Stimulated activated naive CD4-positive, alpha-beta T cell treated with Interleukin-2 at 50 U/mL for 16 hours (primary cell): ENCODE data around the gene GPS1.
A peak's percentile ranks its signal among the peaks of the same experiment; 100 is the strongest.

Experiments used
- DNase-seq: peaks from one replicate; lab custom pipeline; 2025; lab: John Stamatoyannopoulos, UW

The GPS1 gene

DNA sequence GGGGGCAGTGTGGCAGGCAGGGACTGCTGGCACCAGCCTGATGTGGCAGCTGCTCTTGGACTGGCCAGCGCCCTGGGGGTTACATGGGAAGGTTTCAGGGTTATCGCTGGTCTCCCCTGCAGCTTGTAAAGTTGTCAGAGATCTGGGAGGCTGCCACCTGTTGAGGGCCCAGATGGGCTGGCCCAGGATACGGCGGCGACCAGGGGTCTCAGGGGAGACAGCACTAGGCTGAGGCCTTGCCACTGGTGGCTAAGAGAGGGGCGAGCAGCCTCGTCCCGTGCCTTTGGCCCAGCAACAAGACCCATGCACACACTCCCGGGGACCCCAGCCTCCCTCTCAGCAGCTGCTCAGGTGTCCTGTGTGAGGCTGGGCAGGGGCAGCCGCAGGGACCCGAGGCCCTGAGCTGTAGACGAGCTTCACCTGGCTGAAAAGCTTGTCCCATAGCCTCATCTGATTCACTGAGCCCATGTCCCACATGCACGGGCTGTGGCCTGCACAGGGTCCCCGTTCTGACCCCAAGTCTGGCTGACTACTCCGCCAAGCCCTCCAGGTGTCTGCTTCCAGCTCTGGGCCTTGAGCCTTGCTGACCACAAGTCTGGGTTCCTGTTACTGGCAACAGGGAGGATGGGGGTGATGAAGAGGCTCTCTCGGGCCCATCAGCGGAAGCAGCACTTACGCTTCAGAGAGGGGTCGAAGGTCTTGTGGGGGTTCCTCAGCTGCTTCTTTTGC lies 7.7 kb downstream of the GPS1 start:
- DNase-seq, result no peak

DNA sequence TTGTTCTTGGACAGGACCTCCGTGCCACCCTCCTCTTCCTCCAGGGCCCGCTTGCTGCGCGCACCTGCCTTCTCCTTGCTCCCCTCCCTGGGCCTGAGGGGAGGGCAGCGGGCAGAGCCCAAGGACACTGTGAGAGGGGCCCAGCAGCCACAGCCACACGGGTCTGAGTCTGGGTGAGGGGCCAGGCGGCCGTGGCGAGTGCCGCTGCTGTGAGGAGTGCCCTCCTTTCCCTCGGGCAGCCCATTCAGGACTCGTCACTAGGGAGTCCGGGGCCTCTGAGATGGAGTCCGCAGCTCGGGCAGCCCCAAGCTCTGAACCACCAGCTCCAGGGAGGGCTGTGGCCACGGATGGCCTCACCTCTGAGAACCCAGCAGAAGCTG lies 8.3 kb downstream of the GPS1 start:
- no peak for DNase-seq

DNA sequence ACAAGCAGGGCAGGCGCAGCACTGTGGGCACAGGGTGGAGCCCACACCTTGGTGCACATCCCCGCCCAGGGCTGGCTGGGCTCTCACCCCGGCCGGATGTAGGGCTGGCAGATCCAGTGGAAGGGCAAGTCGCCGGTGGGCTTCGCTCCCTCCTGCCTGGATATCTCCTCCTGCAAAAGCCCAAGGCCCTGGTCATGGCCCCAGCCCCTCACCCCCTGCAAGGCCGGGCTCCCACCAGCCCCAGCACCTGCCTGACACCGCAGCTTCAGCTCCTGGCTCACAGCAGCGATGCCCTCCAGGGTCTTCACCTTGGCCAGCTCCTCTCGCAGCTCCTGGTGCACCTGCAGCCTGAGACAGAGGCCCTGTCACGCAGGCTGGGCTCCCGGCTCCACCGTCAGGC lies 8.9 kb downstream of the GPS1 start:
- DNase-seq, result no peak

DNA sequence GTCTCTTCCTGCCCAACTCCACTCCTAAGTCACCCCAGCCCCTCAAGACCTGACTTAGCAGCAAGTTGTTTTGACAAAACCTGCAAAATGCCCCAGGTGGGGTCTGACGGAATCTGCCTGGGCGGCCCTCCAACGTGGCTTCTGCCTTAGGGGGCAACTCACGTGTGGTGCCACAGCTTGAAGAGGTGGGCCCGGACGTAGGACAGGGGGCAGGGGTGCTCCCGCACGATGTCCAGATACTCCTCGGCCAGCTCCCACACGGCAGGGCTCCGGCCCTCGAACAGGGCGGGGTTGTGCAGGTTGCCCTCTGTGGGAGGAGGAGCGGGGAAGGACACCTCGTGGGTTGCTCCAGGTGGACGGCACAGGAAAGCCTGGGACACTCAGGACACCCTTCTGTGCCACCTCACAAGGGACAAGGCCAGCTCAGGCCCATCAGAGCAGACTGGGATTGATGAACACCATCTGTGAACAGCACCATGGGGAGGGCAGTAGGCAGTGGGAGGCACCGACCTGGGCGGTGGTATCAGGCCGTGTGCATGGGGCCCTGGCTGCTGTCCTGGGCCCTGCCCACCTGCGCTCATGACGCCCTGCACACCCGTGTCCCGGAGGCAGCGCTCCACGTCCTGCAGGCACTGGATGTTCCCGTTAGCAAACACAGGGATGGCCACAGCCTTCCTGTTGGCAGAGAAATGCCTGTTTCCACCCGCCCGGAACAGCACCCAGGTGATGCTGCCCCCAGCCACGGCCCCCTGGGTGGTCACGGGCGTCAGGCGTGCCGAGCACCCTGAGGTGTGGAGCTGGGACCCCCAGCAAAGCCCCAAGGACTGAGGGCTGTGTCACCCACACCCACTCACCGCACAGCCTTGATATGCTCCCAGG lies 9.6 kb downstream of the GPS1 start:
- DNase-seq, result no peak

DNA sequence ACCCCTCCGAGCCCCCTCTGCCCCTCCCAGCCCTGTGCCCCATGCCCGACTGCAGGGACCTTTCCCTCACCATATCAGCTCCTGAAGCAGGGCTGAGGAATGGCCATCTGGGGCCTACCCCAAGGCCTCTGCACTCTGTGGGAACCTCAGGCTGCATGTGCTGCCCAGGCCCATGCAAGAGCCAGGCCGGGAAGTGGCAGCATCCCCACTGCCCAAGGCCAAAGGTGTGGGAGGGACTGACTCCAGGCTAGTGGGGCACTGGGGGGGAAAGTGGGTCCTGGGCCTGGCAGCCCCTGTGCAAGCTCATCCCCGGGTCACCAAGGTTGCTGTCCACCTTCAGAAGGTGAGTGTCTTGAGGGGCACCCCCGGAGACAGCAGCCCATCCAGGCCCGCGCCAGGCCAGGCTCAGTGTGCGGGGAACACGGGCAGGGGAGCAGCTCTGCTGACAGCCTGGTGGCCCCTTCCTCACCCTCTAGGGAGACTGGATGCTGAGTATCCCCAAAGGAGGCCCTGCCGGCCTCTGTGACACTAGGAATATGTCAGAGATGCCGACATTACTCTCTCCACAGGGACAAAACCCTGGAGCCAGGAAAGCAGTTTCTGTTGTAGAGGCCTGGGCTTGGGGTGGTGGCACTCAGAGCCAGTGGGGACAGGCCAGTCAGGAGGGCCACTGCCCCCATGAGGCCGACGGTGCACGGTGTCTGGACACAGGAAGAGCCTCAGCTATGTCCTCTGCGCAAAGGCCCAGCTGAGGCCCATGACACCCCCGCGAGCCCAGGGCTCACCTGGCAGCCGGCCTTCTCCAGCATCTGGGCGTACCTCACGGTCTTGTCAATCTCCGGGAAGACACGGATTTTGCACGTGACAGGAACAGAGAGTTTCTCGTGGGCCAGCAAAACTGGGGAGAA lies 10.6 kb downstream of the GPS1 start:
- DNase-seq, result no peak

DNA sequence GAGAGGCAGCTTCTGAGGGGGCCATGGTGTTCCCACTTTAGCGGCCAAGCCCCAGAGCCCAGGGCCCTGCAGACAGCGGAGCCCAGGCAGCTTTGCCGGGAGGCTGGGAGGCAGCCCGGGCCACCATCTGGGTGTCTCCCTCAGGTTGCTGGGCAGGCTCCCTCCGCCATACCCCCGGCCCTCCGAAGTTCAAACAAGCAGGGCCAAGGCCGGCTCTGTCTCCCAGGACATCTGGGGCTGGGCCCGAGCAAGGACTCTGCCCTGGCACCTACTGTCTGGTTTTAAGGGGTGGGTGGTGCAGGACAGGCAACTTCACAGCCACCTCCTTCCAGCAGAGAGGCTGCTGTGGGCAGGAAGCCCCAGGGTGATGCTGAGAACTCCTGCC lies 11.3 kb downstream of the GPS1 start:
- DNase-seq, result no peak

DNA sequence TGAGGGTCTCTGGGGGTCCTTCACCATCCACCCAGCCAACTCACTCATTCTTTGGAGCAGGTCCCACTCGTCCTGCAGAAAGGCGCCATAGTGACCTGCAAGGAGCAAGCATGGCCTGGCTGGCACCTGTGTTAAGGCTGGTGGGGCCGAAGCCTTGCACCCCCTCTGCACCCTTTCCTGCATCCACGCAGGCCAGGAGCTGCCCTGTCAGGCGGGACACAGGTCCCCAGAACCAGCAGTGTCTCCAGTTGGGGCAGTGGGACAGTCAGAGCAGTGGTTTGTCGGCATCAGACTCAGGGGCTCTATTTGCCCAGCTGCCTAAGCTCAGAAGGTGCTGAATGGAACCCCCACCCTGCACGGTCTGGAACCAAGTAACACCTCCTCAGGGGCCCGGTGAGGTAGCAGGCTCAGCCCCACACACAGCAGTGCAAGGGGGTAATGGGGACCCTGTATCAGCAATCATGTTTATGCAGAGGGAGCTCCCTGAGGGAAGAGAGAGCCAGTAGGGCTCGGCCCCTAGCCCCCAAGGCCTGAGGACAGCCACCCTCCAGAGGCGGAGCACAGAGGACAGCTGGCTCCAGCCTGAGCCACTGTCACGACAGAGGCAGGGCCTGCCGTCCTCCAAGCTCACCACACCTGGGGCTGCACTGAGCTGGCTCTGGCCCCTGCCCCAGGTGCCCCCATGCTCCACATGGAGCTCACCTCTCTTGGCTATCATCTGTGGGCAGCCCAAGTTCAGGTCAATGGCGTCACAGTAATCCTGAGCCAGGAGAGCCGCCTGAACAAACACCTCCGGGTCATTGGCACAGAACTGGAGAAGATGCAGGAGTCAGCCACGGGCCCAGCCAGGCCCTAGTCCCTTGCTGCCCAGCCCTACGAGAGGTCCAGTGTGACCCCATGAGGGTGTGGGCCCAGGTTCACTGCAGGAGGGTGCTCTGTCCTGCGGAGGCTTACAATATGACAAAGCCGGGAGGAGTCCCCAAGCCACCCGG lies 12.0 kb downstream of the GPS1 start:
- DNase-seq, result no peak

DNA sequence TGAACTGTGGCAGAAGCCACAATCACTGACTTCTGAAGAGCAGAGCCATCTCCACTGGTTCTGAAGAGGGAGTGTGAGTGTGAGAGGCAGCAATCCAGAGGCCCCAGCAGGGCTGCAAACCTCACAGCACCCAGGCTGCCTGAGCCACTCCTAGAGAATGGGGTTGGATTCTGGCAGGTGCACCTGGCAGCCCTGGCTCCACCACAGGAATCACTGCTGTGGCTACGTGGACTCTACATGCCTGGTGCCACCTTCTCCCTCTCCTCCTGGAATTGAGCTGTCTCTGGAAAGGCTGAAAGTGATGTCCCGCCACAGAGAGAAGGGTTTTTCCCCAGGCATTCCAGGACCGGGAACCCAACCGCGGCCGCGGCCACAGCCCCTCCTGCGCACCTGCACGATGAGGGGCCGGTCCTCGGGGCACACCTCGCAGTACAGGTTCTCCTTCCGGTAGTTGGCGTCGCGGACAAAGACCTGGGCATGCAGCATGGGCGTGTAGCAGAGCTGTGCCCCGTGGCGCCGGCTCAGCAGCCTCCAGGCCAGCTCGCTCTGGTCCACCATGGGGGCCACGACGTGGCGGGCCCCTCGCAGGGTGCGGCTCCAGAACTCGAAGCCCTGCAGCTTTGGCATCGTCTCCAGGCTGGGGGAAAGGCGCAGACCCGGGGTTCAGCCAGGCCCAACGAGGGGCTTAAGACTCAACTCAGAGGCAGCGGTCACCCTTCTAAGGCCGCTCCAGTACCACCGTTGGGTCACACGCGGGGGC lies 12.9 kb downstream of the GPS1 start:
- no peak for DNase-seq

DNA sequence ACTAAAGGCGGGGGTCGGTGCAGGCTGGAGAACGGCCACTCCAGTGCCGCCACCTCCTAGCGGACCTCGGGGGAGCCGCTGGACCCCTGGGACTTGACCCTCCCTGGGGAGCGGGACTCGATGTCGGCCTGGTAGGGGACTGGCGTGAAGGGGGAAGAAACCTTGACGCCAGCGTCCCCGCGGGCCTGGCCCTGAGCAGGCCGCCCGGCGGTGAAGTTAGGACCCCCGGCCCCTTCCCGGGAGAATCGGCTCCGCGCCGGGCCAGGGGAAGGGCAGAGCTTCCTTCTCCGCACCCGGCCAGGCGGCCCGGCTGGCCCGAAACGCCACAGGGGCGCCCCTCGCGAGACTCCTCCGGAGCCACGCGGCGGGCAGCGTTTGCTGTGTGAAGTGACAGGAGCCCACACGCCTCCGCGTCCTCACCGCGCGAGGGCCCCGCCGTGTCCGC lies 13.5 kb downstream of the GPS1 start:
- DNase-seq, result peak; percentile 36

DNA sequence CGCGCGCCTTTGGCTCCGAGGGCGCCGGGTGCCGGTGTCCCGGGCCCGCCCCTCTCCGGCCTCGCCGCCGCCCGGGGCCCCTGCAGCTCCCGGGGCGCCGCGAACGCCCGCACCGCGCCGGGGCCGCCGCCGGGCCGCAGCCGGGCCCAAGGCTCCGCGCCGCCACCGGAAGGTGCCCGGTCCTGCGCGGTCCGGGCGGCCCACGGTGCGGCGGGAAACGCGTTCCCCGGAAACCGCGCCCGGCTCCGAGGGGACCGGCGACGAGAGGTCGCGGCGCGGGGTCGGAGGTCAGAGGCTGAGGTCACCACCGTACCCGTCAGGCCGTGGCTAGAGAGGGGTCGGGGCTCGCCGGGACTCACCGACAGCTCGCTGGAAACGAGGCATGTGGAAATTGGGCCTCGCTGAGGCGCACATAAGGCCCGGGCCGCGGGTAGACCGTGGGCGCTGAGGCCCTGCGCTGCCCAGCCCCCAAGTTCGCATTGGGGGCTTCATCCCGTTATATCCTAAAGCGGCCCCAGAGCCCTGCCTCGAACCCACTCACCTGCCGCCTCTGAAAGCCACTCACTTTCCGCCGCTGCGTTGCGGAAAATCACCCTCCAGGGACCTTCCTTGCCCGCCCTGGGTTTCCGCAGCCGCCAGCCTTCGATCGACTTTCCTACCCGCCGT lies 14.1 kb downstream of the GPS1 start, which contains the start of gene DUS1L:
Gene DUS1L (minus strand): TSS at position 167 of the 666 bp plus-strand sequence. CDS start 745 bp downstream, outside the sequence.
- DNase-seq, result peak; percentile 36

DNA sequence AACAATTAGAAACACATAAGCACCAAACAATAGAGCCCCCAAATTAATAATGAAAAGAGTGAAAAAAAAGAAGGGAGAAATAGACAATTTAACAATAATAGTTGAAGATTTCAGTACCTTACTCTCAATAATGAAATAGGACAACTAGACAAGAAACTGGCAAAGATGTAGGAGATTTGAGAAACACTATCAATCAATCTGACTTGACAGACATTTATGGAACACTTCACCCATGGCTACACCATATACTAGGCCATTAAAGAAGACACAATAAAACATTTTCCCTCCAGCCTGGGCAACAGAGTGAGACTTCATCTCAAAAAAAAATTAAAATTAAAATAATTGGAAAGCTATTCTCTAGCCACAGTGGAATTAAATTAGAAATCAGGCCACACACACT lies 18.9 kb downstream of the GPS1 start:
- DNase-seq, result no peak

DNA sequence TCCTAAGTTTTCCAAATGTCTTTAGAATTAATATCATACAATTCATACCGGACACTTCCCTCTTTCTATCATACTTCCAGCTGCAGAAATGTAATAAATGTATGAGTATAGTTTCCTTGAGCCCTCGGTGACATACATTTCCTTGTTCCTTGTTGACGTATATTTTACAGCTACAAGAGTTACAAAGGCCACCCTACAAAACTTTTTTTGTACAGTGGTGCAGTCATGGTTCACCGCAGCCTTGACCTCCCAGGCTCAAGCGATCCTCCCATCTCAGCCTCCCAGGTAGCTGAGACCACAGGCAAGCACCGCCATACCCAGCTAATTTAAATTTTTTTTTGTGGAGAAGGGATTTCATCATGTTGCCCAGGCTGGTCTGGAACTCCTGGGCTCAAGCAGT lies 21.1 kb downstream of the GPS1 start:
- DNase-seq, result no peak

DNA sequence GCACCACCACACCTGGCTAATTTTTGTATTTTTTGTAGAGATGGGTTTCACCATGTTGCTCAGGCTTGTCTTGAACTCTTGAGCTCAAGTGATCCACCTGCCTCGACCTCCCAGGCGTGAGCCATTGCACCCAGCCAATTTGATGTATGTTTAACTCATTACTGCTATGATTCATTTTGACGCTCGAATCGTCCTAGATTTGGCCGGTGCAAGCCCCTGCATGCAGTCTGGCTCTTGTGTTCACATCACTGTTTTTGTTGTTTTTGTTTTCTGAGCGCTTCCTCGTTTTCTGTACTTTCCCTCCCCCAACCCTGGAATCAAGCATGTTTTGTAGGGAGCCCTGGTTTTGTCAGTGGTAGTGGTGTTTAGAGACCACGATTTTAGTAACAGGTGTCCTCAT lies 21.7 kb downstream of the GPS1 start:
- DNase-seq, result no peak

DNA sequence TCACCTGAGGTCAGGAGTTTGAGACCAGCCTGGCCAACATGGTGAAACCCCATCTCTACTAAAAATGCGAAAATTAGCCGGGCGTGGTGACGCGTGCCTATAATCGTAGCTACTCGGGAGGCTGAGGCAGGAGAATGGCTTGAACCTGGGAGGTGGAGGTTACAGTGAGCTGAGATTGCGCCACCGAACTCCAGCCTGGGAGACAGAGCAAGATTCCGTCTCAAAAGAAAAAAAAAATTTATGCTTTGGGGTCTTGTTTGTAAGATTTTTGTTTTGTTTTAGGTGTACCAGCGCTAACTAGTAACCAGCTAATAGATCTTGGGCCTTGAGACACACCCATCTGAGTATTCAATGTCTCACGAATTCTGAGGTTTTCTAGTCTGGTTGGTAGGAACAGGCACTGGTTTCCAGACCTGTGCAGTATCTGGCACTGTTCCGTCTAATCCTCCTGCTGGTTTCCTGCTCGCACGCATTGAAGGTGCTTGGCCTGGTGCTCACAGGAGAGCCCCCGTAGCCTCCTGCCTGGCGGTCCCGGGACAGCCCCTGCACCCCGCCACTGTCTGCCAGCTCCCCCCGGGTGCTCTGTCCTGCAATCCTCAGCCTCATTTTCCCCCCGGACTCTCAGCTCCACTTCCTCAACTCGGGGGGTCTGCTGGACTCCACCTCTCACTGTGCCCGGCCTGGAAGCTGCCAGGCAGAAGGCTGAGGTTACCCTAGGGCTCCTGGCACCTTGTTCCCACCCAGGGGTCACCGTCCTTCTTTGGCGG lies 24.5 kb downstream of the GPS1 start:
- no peak for DNase-seq

DNA sequence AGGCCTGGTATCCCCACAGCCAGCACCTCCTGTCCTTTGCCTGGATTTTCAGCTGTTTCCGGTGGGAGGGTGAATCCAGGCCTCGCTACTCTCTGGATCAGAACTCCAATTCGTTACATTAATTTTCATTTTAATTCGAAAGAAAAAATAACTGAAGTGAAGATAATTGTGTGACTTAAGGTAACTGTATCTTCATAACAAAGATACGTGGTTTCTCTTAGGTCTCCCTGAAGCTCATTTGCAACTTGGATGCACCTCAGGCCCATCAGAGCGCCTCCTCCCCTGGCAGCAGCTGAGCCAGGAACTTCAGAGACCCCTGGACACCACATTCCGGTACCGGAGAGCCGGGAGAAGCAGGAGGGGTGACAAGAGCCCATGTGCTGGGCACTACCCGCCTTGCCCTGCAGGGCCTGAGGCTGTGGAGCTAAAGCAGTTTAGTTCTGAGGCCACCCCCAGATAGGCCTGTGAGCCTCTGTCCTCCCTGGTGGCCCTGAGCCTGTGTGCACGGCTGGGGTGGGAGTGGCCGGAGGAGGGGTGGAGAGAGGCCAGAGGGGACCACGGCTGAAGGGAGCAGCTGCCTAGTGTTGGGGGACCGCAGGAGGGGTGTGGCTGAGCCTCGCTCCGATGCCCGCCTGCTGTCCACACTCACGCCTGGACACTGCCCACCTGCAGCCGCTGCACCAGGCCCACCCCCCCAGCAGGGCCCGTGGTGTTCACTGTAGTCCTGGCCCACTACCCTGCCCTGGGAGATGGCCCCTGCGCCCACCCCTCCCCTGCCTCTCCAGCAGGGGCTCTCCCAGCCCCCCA lies 25.3 kb downstream of the GPS1 start:
- DNase-seq, result no peak

DNA sequence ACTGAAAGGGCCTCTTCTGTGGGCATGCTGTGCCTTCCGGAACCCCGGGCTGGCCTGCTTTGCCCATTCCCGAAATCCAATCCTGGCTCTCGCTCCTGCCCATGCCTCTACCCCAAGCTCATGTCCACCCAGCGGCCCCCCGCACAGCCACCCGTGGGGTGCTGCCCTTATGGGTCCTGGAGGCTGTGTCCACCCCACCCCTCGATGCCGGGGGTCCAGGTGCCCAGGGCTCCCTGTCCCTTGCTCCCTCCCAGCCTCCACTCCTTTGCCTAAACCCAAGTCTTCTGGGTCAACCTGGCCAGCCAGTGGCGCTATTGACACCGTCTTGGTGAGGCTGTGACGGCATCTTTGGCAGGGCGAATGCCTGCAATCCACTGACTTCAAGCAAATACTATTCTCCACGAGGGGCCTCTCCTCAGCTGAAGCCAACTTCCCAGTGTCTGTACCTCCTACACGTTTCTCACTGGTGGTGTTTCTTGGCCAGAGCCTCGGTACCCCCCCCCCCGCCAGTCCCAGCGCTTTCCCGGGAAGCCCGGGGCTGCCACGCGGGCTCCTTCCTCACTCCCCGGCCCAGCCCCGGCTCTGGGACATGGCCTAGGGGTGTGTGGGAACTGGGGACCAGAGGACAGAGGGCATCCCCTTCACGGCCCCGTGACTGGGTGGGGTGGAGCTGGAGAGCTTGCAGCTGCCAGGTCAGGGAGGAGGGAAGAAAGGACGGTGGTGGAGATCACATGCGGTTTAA lies 26.1 kb downstream of the GPS1 start:
- no peak for DNase-seq

DNA sequence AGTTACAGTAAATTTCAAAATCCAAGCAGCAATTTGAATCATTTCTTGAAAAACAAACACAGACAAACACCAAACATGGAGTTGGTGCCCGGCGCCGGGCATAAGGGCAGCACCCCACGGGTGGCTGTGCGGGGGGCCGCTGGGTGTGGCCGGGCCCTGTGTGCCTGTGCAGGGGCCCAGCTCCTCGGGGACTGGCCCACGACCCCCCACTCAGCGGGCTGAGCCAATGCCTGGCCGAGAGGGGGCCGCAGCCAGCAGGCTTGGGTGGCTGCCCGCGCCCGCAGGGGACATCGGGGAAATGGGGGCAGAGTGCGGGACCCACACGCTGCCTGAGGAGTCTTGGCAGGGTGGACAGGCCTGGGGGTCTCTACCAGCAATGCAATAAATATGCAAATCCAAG lies 26.7 kb downstream of the GPS1 start:
- no peak for DNase-seq
